Heart left ventricle (tissue), 16 donors: Measurements from ENCODE around the gene HSF4. TPM values are rescaled to one million over a fixed set of nuclear protein-coding genes. Genes with fewer than 3 reads are reported as not detected.

Source experiments
- ATAC-seq, 4 donors: fragments of 200-7000 bp; cut with Tn5 transposase; one replicate each; pipeline ENCODE4 v1.9.1; 2020 to 2022; ENCODE audit warnings: moderate library complexity in 4 of 4, mild to moderate bottlenecking in 3 of 4, moderate number of reproducible peaks in 1 of 4
- DNase-seq, 5 donors: peaks; one replicate each; pipeline ENCODE4 v3.0.0-alpha.2; 2020
- H3K27ac ChIP-seq, 12 donors: fragments of 200-600 bp; sonication (generic) in 4 of 12; one replicate each; pipeline versions ENCODE4 v1.5.0 to v1.8.0; 2016 to 2022; ENCODE audit warnings: mild to moderate bottlenecking in 2 of 12
- H3K27me3 ChIP-seq, 9 donors: fragments of 200-600 bp; sonication (generic) in 2 of 9; one replicate each; pipeline versions ENCODE4 v1.5.1 to v1.8.0; 2016 to 2022; ENCODE audit warnings: mild to moderate bottlenecking in 3 of 9
- H3K36me3 ChIP-seq, 9 donors: fragments of 200-600 bp; sonication (generic) in 2 of 9; one replicate each; pipeline versions ENCODE4 v1.5.0 to v1.8.0; 2018 to 2022; ENCODE audit warnings: mild to moderate bottlenecking in 2 of 9
- H3K4me1 ChIP-seq, 12 donors: fragments of 200-600 bp; sonication (generic) in 4 of 12; one replicate each; pipeline versions ENCODE4 v1.5.0 to v1.8.0; 2016 to 2022; ENCODE audit warnings: mild to moderate bottlenecking in 3 of 12
- H3K4me3 ChIP-seq, 12 donors: fragments of 200-600 bp; sonication (generic) in 4 of 12; one replicate each; pipeline versions ENCODE4 v1.5.0 to v1.8.0; 2017 to 2022; ENCODE audit warnings: mild to moderate bottlenecking in 9 of 12, moderate library complexity in 4 of 12
- H3K9me3 ChIP-seq, 12 donors: fragments of 200-600 bp; sonication (generic) in 4 of 12; one replicate each; pipeline versions ENCODE4 v1.5.0 to v1.8.0; 2016 to 2022; ENCODE audit warnings: mild to moderate bottlenecking in 1 of 12
- CTCF ChIP-seq, 12 donors: fragments of 200-600 bp; sonication (generic) in 4 of 12; IDR thresholded peaks; one replicate each; pipeline versions ENCODE4 v1.5.0 to v1.8.0; 2018 to 2022; ENCODE audit warnings: antibody characterized with exemption in 12 of 12, mild to moderate bottlenecking in 5 of 12
- POLR2A ChIP-seq, 2 donors: fragments of 450-650 bp; IDR thresholded peaks; one replicate each; pipeline ENCODE4 v1.6.1; 2017; ENCODE audit warnings: antibody characterized with exemption in 2 of 2, mild to moderate bottlenecking in 2 of 2, moderate library complexity in 2 of 2
- WGBS, 4 donors: extraction: QIAGEN DNeasy Blood & Tissue Kit in 2 of 4; methylation state at CpG; one replicate each; pipeline versions ENCODE4 v1.1.5 to v1.1.7; 2013 to 2018; 5-methylcytosine and 5-hydroxymethylcytosine counted together
- intact Hi-C, 10 donors: fragments of 100-400 bp; cut with DNase I; formaldehyde crosslinking; loops; one replicate each; pipeline versions ENCODE4 v1.11.1 to v1.14.2; 2022
- polyA plus RNA-seq, 2 donors: library from polyadenylated mRNA; stranded (reverse); fragments of 200-250 nt; gene quantifications; one replicate each; pipeline ENCODE4 v1.2.3, GENCODE V29; 2013
- total RNA-seq, 9 donors: library from RNA; depleted of rRNA in 2 of 9; stranded (reverse); fragments of >200 nt in 2 of 9; fragmentation: NEBNext Ultra II Directional in 3 of 9; extraction: Animal tissue kit (Norgen Biotek cat#: 25700) in 3 of 9; gene quantifications; one replicate each; pipeline versions ENCODE4 v1.1.0 to v1.2.4, GENCODE V29; 2016 to 2023
- donor health status: ischemic (EF 13 %, LVEDD 7.1; RV severe dilation, severe dysfunction).
- donor health status: healthy with polysubstance abuse.
- donor health status: DM: no; HTN: yes; CAD: no.
- donor health status: DM: no; HTN: no; CAD: no.
- donor health status: ischemic (EF 25% LVEDD 6.9; RV normal size, moderate dysfunction).
- donor health status: ischemic (EF 25% LVEDD 5.7; RV mildly dilated, moderate dysfunction).
- donor health status: healthy.
- donor health status: DM: yes; HTN: yes; CAD: no.
- donor health status: ischemic (EF 35%, LVEDD 5.7; RV mildly dilated, moderate dysfunction).
- donor health status: nonischemic (EF 11% LVEDD 7.7; RV severe dilation, severe dysfunction).
- donor health status: DM: yes; HTN: yes; CAD: no.
- donor health status: PGD.
- donor health status: ischemic (EF 29% LVEDD 5.4; RV normal size, mild dysfunction).
- donor health status: nonischemic (EF 23%, LVEDD 6.1; RV moderate dilation, normal function).

HSF4 gene
- total and polyA plus RNA-seq, 11 donors = 5.9 to 62.5 (median 35.4) TPM

- DNase-seq (no peak), ATAC-seq (no peak)
- no peaks in the 10 kb centered on the region for H3K27me3 ChIP-seq
- intact Hi-C loops = no loop called here
- H3K27ac ChIP-seq = no peak overlapping the region
- no peaks in the 10 kb centered on the region for H3K9me3 ChIP-seq
- no peak for TF ChIP-seq POLR2A (IDR thresholded peaks at IDR 0.05)
- H3K4me1 ChIP-seq = peaks cover 0 to 9% (median 0%) of the 10 kb centered on the region in 12 donors
- no peak overlapping the region for H3K4me3 ChIP-seq
- H3K36me3 ChIP-seq = peaks cover 0 to 91% (median 67%) of the 10 kb centered on the region in 9 donors
These were observed 36.1 kb upstream of the HSF4 start for GRCh38 chr16:67128417-67128816.

GRCh38 chr16:67128887-67129286 lies 35.7 kb upstream of the HSF4 start:
- ATAC-seq (no peak), DNase-seq (no peak)
- Histone ChIP-seq H3K27me3 (no peaks in the 10 kb centered on the region), H3K4me1 (peaks cover 0 to 9% (median 0%) of the 10 kb centered on the region in 12 donors), H3K27ac (no peak overlapping the region), H3K9me3 (no peaks in the 10 kb centered on the region), H3K4me3 (no peak overlapping the region), H3K36me3 (peaks cover 0 to 91% (median 66%) of the 10 kb centered on the region in 9 donors)
- WGBS, 4 donors = 92 to 100% (median 95%) methylated on average over 1 to 3 of the region's 3 CpGs
- intact Hi-C loops = no loop called here
- no peak for TF ChIP-seq CTCF (IDR thresholded peaks at IDR 0.05)
- TF ChIP-seq POLR2A (IDR thresholded peaks at IDR 0.05) = no peak

- Histone ChIP-seq H3K9me3 (no peaks in the 10 kb centered on the region), H3K27ac (no peak overlapping the region), H3K27me3 (no peaks in the 10 kb centered on the region), H3K36me3 (peaks cover 0 to 91% (median 67%) of the 10 kb centered on the region in 9 donors), H3K4me1 (peaks cover 0 to 9% (median 0%) of the 10 kb centered on the region in 12 donors), H3K4me3 (no peak overlapping the region)
- intact Hi-C loops = no loop called here
- TF ChIP-seq POLR2A (IDR thresholded peaks at IDR 0.05) (no peak), CTCF (IDR thresholded peaks at IDR 0.05) (no peak)
- ATAC-seq (peak in 2 of 4 donors; percentile 38 to 42), DNase-seq (no peak)
- WGBS, 4 donors = 71 to 92% (median 75%) methylated on average over 3 of the region's 3 CpGs
These were observed 35.1 kb upstream of the HSF4 start for GRCh38 chr16:67129422-67129821.

GRCh38 chr16:67137605-67138004 lies 26.9 kb upstream of the HSF4 start:
- no peak for TF ChIP-seq CTCF (IDR thresholded peaks at IDR 0.05)
- TF ChIP-seq POLR2A (IDR thresholded peaks at IDR 0.05) = no peak
- DNase-seq (no peak), ATAC-seq (no peak)
- 50 to 63% (median 61%) methylated on average over 3 of the region's 3 CpGs for WGBS, 4 donors
- Histone ChIP-seq H3K27me3 (no peaks in the 10 kb centered on the region), H3K36me3 (peaks cover 0 to 100% (median 98%) of the 10 kb centered on the region in 9 donors), H3K27ac (no peak overlapping the region), H3K9me3 (no peaks in the 10 kb centered on the region), H3K4me3 (no peak overlapping the region), H3K4me1 (no peaks in the 10 kb centered on the region)
- intact Hi-C loops = no loop called here

GRCh38 chr16:67141391-67141790 lies 23.2 kb upstream of the HSF4 start:
- Histone ChIP-seq H3K36me3 (peaks cover 0 to 100% (median 97%) of the 10 kb centered on the region in 9 donors), H3K9me3 (no peaks in the 10 kb centered on the region), H3K4me3 (no peak overlapping the region), H3K27ac (no peak overlapping the region), H3K27me3 (no peaks in the 10 kb centered on the region), H3K4me1 (no peaks in the 10 kb centered on the region)
- TF ChIP-seq CTCF (IDR thresholded peaks at IDR 0.05) (no peak), POLR2A (IDR thresholded peaks at IDR 0.05) (no peak)
- 96 to 98% (median 98%) methylated on average over 12 to 13 of the region's 13 CpGs for WGBS, 4 donors
- intact Hi-C loops = no loop called here
- DNase-seq (no peak), ATAC-seq (peak in 2 of 4 donors; percentile 33 to 50)
